ENCODE data around the gene MAPK14.
"Not testable (repeated sequence)": the region's sequence is repeated elsewhere in the genome, so short reads cannot be mapped to it uniquely, and the experiment has no call there.

Gene MAPK14

DNA sequence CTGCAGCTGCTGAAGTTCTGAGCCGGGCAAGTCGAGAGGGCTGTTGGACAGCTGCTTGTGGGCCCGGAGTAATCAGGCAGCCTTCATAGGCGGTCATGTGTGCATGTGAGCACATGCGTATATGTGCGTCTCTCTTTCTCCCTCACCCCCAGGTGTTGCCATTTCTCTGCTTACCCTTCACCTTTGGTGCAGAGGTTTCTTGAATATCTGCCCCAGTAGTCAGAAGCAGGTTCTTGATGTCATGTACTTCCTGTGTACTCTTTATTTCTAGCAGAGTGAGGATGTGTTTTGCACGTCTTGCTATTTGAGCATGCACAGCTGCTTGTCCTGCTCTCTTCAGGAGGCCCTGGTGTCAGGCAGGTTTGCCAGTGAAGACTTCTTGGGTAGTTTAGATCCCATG lies 81.5 kb downstream of the MAPK14 start:
- no peak for DNase-seq

DNA sequence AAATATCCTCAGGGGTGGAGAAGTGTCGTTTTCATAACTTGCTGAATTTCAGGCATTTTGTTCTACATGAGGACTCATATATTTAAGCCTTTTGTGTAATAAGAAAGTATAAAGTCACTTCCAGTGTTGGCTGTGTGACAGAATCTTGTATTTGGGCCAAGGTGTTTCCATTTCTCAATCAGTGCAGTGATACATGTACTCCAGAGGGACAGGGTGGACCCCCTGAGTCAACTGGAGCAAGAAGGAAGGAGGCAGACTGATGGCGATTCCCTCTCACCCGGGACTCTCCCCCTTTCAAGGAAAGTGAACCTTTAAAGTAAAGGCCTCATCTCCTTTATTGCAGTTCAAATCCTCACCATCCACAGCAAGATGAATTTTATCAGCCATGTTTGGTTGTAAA lies 82.4 kb downstream of the MAPK14 start:
- no peak for DNase-seq

DNA sequence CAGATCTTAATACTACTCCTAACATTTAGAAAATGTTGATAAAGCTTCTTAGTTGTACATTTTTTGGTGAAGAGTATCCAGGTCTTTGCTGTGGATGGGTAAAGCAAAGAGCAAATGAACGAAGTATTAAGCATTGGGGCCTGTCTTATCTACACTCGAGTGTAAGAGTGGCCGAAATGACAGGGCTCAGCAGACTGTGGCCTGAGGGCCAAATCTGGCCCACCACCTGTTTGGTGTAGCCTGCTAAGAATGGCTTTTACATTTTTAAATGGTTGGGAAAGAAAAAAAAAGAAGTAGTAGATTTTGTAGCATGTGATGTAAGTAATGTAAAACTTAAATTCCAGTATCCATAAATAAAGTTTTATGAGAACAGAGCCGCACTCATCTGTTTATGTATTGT lies 83.3 kb downstream of the MAPK14 start:
- no peak for DNase-seq

DNA sequence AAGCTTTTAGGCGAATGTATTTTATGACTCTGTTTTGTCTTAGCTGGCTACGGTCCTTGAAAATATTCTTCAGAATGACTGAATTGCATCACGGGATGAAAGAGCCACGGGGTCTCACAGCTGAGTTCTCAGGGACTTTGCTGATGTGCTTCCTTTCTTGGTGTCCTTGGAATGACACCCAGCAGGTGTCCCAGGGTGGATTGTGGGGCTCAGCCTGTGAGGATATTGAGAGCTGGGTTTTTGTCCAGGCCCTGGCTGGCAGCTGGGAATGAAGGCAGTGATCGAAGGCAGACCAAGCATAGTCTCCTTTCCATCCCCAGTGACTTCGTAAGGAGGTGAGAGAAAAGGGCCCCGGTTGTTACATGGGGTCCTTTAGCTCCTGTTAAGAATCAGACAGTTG lies 83.9 kb downstream of the MAPK14 start:
- DNase-seq, result no peak

DNA sequence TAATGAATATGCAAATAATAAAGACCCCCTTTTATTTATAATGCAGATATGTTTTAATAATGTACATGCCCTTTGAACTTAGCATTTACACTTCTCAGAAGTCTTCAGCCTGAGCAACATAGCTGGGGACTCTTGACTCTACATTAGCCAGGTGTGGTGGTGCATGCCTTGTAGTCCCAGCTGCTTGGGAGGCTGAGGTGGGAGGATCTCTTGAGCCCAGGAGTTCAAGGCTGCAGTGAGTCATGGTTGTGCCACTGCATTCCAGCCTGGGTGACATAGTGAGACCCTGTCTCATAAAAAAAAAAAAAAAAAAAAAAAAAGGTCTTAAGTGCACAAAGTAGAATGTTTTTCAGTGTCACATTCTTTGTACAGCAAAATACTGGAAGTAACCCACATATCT lies 85.4 kb downstream of the MAPK14 start:
- DNase-seq, result no peak

DNA sequence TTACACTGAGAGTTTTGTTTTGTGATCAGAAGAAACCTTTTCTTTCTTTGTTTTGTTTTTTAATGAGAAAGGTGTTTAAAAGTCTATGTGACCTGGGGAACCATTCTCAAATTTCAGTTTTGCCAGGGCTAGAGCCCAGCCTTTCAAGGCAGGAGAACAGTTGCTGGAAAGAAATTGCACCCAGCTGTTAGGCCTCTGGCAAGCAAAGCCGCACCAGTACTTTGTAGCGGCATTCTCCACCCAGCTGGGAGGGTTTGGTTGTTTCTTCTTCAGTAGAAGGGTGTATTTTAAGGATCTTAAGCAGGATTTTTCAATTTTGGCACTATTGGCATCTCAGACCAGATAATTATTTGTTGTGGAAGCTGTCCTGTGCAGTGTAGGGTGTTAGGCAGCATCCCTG lies 86.1 kb downstream of the MAPK14 start:
- no peak for DNase-seq

DNA sequence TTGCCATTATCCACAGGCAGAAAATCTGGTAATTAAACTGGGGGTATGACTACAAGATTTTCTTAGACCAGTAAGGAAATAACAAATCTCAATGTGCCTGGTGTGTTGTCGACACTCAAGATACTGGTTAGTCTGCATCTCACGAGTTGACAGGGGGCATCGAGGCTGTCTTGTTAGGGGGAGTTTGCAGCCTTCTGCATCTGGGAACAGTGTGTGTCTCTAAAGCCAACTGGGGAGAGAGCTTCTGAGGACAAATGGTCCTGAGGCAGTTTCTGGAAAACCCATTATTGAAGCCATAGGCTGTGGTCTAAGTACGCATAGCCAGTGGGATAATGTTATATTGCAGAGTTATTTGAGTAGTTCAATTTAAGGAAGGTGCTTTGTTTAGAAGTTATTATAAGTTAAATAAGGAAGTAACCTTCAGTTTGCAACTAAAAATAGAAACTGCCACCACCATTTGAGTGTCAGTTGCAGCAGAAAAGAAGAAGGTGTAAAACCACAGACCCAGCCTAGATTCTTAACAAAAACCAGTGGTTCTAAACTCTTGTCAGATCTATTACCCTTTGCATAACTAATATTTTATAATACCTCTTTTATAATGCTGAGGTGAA lies 87.3 kb downstream of the MAPK14 start:
- DNase-seq, result no peak

DNA sequence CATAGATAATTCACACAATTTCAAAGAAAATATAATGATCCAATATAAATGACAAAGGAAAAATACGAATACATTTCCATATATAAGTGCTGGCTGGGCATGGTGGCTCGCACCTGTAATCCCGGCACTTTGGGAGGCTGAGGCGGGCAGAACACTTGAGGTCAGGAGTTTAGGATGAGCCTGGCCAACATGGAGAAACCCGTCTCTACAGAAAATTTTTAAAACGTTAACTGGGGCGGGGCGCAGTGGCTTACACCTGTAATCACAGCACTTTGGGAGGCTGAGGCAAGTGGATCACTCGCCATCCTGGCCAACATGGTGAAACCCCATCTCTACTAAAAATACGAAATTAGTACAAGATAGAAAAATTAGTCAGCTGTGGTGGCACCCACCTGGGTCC lies 87.8 kb downstream of the MAPK14 start:
- no peak for DNase-seq

DNA sequence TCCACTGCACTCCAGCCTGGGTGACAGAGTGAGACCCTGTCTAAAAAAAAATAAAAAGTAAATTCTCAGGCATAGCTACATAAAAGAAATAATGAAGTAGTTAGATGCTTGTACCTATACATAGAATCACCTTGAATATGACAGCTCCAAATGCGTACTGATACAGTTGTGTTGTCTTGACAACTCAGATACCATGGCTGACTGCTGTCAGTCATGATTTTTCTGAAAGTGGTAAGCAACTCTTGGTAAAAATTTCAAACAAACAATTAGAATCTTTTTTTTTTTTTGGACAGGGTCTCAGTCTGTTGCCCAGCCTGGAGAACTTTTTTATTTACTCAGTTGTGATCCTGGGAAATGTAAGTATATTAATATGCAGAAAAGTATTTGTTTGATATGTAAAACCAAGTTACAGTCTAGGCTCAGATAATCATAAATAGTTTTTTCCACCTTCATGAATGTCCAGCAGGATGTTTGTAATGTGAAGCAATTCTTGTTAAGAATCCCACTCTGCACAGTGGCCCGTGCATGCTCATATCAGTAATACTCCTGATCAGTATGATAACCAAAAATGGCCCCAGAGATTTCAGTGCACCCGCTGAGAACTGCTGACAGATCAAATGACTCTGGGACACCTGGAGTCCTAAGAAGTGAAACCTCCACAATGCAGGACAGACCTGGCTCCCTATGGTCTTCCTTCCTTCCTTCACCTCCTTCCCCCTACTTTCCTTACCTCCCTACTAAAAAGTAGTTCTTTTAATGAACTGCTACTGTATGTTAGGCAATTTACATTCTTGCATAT lies 88.7 kb downstream of the MAPK14 start:
- DNase-seq, result no peak

DNA sequence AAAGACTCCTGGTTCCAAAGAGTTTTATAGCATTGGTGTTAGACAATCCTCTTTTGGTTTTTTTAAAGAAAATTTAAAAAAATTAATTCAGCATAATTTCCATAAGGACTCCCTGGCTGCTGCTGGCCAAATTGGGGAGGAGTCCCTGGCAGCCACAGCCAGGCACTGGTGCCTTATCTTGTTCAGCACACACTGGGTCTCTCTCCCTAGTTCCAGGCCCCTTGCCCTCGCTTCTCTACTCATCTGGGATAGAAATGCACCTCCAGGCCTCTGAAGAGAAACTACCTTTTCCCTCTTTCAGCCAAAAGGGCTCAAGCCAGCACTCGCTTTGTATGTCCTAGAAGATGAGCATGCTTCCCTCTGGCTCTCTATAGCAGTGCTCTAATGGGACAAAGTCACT lies 89.3 kb downstream of the MAPK14 start:
- DNase-seq, result no peak

DNA sequence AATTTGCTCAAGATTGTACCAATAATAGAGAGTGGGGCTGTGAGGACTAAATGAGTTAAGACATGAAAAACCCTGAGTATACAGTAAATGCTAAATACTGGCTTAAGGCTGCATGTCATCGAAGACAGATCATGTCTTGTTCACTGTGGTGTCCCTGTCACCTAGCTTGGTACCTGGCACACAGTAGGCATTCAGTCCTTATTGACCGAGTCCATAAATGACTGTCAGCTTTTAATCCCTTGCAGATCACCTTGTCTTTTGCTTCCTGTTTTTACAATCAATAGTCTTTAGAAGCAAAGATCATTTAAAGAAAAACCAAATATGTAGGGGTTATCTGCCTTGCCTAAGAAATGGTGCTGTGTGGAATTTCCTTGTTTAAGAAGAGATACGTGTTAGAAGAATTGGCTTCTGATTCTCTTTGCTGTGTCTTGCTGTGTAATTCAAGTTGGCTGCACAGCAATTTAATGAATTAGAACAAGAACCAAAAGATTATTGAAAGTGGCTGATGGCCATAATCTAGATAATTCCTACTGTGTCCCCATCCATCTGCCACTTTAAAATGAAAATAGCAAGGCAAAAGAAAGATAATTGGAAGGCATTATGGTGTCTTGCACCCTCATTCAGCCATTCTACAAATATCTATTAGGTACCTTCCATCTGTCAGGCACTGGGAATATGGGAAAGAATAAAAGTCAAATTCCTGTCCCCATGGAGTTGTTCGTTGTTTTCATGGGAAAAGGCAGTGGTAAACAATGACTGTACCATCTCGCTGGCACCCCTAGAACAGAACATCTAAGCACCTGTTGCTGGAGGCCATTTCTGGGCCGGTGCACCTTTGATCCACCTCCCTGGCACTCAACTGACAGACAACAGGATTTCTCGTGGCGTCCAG lies 90.3 kb downstream of the MAPK14 start:
- DNase-seq, result no peak

DNA sequence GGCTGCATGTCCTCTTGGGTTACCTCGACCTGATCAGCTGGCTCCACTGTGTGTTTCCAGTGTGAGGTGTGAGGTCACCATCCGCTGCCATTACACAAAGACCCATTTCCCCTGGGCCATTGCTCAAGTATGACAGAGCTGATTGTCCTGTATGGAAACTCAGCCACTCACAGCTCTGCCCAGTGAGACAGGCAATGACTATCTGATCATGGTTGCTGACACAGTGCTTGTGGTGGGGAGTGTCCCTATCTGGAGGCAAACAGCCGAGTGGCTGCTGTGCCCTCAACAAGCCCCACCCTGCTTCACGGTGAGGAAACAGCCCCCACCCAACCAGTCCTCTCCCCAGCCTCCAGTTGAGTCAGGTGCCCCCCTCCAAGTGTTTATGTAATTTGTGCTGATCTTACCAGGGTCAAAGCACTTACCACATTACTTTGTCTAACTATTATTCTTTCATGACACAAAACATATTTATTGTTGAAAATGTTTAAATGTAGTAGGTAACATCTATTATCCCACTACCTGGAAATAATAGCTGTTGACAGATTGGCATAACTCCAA lies 91.0 kb downstream of the MAPK14 start:
- DNase-seq, result peak; percentile 25

DNA sequence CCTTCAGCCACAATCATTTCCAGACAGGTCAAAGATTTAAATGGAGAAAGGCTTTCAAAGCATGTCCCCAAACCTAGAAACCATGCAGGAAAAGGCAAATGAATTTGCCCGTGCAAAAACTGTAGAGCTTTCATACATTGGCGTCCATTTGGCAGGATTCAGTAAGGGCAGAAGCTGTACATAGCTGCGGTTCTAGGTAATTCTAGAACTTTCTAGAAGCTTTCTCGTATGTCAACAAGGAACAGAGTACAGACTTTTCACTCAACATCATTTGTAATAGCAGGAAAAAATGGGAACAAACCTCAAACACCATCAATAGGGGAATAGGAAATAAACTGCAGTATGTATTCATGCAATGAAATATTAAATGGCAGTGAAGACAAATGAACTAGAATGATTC lies 91.6 kb downstream of the MAPK14 start:
- no peak for DNase-seq

DNA sequence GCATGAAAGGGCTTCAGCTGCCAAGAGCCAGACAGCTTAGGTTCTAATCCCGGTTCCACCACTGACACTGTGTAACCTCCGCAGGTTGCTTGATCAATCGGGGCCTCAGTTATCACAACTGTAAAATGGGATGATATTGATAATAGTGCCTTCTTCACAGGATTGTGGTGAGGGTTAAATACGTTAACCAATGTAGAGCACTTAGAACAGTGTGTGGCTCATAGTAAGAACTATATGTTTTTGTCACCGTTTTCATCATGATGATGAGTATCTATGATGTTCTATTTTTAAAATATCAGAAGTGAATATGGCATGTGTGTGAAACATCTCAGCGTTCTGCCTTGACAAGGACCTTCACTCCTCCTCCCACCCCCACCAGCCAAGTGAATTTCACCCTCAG lies 92.4 kb downstream of the MAPK14 start:
- no peak for DNase-seq

DNA sequence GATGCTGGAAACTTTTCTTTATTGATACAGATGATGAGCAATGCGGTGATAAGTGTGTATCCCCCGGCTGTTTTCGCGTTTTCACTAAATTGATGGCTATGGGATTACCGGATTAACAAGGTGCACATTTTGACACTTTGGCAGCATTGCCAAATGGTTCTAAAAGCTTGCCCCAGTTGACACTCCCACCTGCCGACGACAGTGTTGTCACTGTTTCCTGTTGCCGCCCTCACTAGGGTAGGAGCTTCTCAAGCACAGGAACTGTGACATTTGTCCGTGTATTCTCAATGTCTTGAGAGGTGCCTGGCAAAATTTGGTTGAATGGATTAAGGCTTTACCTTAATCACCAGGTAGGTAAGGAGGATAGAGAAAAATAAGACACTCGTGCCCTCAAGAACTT lies 92.9 kb downstream of the MAPK14 start:
- DNase-seq, result no peak

DNA sequence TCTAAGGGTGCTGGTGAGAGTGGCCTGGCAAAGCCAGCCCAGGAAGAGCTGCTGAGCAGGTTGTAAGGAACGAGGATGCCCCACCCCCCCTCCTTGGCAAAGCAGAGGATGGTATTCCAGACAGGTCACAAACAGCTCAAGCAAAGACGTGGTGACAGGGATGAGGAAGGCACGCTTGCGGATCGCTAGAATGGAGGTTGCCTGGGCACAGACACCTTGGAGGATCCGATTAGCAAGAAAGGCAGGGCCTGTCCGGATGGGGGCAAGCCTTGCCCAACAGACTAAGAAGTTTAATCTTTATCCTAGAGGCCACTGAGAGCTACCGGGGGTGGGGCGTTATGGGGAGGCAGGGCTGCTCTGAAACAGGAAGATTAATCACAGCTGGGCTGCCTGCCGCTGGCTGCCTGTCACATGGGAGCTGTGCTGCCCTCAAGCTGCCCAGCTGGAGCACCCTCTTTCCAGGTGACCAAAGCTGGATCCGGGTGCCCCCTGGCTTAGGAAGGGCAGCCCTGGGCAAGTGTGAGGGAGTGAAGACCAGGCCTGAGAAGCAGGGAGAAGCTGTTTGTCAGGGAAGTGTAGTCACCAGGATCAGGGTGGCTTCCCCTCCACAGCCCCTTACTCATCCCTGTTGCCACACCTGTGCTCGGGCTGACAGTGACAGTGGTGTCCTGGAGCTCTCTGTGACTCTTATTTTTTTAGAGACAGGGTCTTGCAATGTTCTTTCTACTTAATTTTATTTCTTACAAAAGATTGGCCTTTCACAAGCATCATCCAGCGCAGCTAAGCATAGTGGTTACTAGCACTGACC lies 93.6 kb downstream of the MAPK14 start:
- DNase-seq, result no peak

DNA sequence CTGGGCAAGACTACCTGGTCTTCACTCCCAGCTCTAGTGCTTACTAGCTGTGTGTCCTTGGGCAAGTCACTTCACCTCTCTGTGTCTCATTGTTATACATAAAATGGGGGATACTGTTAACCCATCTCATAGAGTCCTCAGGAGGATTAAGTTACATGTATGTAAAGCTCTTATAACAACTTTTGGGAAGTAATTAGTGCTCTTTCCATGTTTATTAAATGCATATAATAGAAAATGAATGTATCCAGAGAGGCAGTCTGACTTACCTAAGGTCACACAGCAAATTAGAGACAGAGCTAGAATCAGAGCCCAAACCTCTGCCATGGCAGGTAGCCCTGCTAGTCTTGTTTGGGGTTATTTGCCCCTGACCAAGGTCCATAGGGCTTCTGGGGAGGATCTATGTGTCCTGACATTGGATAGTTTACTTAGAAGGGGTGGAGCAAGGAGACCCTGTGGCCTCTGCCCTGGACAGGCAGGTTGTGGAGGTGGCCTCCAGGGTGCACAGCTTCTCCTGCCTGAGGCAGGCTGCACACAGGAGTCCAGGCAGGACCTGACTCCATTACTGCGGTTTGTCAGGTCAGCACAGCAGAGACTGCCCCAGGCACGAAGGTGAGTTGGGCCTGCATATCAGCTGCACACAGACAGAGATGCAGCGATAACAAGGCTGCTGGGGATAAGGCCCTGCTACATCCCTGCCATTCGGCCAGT lies 94.3 kb downstream of the MAPK14 start:
- DNase-seq, result no peak

DNA sequence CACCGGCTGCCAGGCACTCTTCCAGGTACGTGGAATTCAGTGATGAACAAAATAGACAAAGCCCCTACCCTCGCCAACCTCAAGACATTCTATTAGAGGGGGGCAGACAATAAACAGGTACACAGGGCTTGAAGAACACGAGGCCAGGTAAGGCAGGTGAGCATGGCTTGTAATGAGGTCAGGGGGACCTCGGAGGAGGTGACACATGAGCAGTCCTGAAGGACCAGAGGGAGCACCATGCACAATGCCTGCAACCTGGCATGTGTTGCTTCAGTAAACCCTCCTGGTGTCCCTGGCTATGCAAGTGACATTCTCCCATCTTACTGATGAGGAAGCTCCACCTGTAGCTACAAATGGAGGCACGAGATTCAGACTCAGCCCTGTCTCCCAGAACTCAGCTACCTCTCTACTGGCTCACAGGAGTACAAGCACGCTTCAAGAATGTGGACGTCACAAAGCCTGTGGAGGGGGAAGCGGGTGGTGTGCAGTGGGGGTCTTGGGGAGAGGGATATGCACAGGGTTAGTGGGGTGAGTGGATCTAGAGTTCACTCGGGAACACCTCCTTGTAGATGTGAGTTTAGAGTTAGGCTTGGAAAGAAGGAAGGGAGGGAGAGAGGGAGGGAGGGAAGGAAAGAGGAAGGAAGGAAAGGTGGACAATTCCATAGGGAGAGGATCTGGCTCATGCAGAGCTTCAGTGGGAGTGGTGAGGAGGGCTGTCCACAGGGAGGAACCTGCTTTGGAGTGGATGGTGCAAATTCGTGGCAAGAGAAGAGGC lies 95.1 kb downstream of the MAPK14 start:
- no peak for DNase-seq

DNA sequence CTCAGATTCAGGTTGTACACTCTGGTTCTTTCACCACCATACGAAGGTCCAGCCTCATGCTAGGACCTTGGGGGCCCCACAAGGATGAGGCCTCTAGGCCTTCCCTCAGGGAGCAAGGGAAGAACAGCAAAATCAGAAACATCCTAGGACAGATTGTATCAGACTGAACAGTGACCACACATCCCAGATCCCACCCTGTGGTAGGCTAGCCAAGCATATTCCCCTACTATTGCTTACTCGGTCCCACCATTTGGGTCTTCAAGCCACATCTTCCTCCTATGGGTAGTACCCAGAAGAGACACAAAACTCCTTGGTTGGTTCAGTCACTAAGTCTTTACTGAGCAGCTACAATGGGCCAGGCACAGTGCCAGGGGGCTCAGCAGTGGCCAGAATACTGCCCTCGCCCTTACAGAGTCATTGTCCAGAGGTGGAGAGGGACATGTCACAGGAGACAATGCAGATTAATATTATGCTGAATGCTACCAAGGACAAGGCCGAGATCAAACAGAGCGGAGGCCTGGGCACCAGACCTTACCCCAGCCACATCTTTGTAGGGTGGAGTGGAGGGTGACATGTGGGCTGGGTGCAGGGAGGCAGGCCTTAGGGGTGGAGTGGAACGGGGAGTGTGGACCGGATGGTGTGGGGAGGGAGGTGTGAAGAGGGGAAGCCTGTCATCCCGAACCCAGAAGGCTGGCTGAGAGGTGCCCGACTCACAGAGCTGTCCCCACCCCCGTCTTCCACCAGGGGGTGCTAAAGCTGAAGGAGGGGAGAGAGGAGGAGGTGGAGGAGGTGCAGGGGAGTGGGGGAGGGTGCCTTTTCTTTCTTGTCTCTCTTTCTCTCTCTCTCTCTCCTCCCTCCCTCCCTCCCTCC lies 95.9 kb downstream of the MAPK14 start:
- peak; percentile 72 for DNase-seq

DNA sequence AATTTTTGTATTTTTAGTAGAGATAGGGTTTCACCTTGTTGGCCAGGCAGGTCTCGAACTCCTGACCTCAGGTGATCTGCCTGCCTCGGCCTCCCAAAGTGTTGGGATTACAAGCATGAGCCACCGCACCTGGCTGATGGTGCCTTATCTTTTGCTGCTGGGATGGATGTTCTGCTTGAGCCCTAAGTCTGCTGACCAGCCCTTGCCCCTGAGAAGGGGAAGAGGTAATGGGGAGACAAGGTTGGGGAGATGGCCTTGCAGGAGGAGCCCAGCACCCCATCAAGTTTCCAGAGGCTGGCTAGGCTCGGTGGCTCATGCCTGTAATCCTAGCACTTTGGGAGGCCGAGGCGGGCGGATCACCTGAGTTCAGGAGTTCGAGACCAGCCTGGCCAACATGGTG lies 96.7 kb downstream of the MAPK14 start:
- DNase-seq, result not testable (repeated sequence)

Measured in NCI-H1105 (cell line).